GM20000 (cell line): Measurements from ENCODE around the gene UBLCP1.
"Not testable (repeated sequence)": the region's sequence is repeated elsewhere in the genome, so short reads cannot be mapped to it uniquely, and the experiment has no call there.

Experiments
- DNase-seq: peaks from one replicate; pipeline ENCODE4 v3.0.0; 2012; ENCODE audit warnings: low spot score
- CTCF ChIP-seq: IDR thresholded peaks from 2 replicates; pipeline ENCODE4 v1.5.1; 2012; ENCODE audit warnings: mild to moderate bottlenecking, control low read depth; ENCODE audit errors: extremely low read depth, missing control alignments

UBLCP1 gene

GRCh38 chr5:159223469-159223868 is 39.6 kb upstream of the UBLCP1 start:
- no peak for DNase-seq
- TF ChIP-seq CTCF: no peak

- no peak for TF ChIP-seq CTCF
- no peak for DNase-seq
Observed at GRCh38 chr5:159224471-159224870, 38.6 kb upstream of the UBLCP1 start.

GRCh38 chr5:159226451-159226850 is 36.6 kb upstream of the UBLCP1 start:
- TF ChIP-seq CTCF: no peak

DNA sequence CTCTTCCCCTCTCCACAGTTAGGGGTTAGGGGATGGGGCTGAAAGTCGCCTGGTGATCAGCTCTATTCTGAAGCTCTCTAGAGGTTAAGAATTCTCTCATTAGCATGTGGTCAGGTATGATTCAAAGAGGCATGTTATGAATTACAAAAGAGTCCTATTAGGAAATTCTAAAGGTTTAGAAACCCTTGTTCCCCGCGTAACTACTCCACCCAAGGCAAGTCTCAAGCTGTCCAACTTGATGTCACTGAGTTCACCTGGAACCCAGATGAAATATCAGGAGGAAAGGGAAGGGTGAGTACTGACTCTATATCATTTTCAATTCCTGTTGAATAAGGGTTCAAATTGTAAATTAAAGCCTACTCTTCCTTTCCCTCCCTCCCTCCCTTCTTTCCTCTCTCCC is 35.6 kb upstream of the UBLCP1 start:
- TF ChIP-seq CTCF: no peak
- DNase-seq: no peak

More at GRCh38 chr5:159226451-159226850, 36.6 kb upstream of the UBLCP1 start:
- no peak for DNase-seq

DNA sequence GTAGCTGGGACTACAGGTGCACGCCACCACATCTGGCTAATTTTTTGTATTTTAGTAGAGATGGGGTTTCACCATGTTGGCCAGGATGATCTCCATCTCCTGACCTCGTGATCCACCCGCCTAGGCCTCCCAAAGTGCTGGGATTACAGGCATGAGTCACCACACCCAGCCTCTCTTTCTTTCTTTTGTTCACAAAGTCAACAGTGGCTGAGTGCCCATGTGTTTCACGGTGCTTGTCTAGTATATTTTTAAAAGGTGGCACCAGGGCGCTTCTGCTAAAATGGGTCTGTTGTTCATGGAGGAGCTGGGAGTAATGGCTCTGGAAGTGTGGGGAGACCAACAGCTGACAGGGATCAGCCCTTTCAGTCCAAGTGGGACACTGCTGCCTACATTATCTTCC is 35.0 kb upstream of the UBLCP1 start:
- not testable (repeated sequence) for DNase-seq

GRCh38 chr5:159230657-159231056 is 32.4 kb upstream of the UBLCP1 start:
- no peak for TF ChIP-seq CTCF
- DNase-seq: no peak

- no peak for DNase-seq
- no peak for TF ChIP-seq CTCF
Observed at GRCh38 chr5:159231167-159231566, 31.9 kb upstream of the UBLCP1 start.

DNA sequence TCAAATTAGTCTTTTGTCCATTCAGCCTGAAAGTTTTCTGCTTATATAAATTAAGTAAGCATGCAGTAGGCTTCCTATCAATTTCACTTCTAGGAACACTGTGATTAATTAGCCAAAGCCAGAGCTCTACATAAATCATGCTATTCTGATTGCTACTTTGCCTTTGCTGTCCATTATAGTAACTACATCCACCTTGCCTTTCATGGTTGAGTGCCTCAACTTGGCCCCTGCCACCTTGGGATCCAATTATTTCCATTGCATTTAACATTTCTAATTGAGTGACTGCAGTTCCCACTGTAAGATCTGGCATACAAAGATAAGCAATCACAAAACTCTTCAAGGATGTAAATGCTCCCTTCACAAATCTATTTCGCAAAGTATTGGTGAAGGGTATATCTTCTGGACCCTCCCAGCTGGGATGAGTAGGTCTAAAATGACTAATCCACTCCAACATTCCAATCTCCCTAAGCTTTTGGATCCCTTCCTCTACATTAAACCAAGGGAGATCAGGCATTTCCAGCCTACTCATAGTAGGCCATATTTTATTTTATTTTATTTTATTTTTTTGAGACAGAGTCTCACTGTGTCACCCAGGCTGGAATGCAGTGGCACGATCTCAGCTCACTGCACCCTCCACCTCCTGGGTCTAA is 27.1 kb upstream of the UBLCP1 start:
- not testable (repeated sequence) for DNase-seq
